H4 (cell line): ENCODE results near the gene BMP10. TPM values are rescaled to one million over a fixed set of nuclear protein-coding genes. Genes with fewer than 3 reads are reported as not detected.
"Not testable (repeated sequence)": the region's sequence is repeated elsewhere in the genome, so short reads cannot be mapped to it uniquely, and the experiment has no call there.

Source experiments
- DNase-seq: peaks from one replicate; pipeline ENCODE4 v3.0.0-alpha.2; 2015; ENCODE audit warnings: low spot score
- total RNA-seq: library from RNA; depleted of rRNA; stranded (reverse); fragments of >200 nt; shearing (Covaris generic); gene quantifications from 2 replicates; pipeline ENCODE4 v1.2.3, GENCODE V29; 2014

BMP10 gene
- total RNA-seq, 1 experiment from 2014 or later = not detected

DNA sequence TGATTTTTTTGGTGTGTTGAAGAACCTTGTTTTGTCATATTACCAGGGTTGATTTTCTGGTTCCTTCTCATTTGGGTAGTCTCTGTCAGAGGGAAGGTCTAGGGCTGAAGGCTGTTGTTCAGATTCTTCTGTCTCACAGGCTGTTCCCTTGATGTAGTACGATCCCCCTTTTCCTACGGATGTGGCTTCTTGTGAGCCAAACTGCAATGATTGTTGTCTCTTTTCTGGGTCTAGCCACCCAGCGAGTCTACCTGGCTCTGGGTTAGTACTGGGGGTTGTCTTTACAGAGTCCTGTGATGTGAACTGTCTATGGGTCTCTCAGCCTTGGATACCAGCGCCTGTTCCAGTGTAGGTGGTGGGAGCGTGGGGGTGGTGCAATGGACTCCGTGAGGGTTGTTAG lies 24.8 kb upstream of the BMP10 start:
- DNase-seq = not testable (repeated sequence)

DNA sequence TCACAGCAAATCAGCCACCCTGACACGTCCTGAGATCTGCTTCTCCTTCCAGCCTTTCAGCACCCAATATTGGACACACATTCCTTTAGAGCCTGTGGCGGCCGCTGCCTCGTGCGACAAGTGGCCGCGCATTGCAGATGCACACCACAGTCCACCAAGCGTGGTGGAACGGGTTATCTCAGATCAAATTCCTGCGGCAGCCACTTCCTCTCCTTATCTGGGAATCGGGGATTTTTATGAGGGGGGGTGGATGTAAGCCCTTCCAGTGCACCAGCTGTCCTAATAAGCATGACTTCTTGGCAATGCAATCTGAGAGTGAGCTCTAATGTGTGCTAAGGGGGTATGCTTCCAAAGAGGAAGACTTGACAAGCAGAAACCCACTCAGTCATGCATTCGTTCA lies 18.3 kb upstream of the BMP10 start:
- peak; percentile 43 for DNase-seq

DNA sequence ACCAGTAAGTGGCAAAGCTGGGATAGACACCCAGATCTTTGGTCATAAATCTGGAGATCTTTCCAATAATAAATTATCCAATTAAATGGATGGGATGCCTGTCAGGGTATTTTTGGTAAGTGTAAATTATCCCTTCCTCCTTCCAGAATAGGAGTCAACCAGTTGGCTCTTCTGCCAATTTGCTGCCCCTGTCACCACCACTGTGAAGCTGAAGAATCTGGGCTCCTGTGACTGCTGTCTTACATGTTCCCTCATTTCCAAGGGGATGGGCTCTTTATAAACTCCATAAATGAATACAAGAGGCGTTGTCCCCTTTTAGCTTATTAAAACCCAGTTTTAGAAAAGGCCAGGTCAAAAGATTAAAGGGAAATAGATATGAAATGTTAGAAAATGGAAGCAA lies 17.8 kb upstream of the BMP10 start:
- no peak for DNase-seq

DNA sequence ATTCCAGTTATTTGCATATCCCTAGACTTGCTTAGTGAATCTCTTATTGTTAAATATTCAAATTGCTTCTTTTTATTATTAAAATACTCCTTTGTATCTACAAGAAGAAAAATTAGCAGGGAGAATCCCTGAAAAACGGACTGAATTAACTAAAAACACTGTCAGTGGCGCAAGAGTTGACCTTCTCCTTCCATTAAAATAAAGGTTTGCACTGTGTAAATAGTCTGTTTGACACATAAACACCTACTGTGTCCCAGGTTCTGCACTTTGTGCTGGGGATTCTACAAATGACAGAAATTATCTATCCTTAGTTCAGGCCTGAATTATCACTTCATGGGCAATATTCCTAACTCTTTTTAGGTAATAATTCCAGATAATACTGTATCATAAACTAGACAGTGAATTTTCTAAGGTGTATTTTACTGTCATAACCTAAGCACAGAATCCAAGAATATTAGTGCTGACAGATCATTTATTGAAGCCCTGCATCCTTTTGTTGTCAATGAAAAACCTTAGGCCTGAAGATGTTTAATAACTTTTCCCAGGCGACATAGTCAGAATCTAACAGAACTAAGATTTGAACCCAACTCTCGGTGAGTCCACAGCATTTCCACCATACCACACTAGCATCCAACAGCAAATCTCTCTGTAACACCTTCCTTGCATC lies 17.0 kb upstream of the BMP10 start:
- no peak for DNase-seq

DNA sequence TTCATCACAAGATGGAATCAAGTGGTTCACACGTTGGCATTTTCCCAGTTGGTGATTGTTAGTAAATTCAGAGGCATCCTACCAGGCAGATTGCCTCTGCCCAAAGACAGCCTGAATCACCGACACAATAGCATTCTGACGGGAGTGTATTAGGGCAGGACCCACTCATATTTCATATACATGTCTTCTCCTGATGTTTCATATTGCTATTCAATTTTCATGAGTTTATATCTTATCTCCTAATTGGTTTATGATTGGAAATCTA lies 14.5 kb upstream of the BMP10 start:
- no peak for DNase-seq

DNA sequence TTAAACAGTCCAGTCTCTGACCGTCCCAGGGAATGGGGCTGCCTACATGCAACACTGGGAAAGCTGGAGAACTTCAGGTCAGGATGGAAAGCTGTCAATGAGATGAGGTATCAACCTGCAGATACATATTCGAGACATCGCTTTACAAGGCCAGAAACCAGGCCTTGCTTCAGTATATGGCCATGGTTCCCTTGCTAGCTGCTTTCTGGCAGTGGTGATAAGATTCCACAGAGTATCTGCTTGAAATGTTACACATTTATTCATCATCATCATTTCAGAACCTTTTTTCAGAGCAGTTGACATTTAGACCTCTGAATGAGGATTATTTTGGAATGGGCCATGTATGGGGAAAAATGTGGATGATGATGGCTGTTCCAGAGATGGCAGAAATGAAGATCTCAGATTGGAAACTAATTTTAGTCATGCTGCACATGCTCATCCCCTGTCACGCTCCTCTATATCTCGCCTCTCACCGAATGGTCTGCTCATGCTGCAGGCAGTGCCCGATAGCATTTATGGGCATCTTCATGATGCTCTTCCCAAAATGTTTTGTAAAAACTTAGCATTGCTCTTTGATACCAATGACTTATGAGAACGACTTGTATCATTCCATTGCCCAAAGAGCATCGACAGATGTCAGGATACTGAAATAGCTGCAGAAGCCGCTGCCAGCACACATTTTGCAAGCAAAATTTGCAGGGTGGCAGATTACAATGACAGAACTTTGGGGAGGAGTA lies 14.0 kb upstream of the BMP10 start:
- DNase-seq = no peak

DNA sequence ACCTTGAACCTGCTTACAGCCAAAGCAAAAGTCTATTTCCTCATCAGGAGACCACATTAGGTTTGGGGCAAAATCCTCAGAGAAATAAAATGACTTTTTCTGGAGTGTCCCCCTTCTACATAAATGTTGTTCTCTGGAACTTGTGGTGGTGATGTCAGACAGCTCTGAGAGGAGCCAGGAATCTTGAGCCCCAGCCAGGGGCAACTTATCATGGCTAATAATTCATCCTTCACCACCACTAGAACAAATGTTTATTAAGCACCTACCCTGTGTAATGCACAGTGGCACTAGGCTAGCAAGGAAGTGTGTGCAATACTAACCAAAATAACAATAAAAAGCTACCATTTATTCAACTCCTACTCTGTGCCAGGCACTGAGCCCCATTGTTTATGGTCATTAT lies 9.0 kb upstream of the BMP10 start:
- no peak for DNase-seq

DNA sequence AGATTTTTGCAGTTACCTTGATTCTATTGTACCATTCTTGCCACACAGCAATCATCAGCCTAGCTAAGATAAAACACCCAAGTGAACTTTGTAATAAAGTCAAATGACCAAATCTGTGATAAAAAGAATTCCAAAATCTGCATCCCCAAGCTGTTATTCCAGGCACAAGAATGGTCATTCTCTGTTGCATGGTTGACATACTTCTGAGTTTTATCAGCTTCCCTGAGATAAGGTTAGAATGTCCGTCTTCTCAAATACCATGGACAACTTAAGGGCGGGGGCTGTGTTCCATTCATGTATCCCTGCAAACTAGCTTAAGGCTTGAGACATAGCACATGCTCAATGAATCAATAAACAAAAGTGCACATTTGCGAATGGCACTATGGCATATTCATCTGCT lies 8.1 kb upstream of the BMP10 start:
- DNase-seq = no peak

DNA sequence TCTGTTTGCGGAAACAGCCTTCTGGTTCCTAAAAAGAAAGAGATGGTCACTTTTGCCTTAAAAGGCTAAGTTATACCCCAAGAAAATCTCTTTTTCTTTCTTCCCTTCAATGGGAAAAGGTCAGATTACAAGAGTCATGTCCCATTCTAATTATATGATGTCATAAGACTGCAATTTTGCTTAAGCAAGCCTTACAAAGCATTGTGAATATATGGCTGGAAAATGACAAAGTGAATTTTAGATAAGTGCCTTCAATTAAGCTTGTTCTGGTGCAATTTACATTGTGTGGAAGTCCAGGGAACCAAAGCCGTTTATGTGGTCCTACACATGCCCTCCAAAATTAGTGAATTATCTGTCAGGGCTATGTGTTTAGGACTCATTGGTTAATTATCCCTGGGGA lies 7.6 kb upstream of the BMP10 start:
- peak; percentile 12 for DNase-seq

DNA sequence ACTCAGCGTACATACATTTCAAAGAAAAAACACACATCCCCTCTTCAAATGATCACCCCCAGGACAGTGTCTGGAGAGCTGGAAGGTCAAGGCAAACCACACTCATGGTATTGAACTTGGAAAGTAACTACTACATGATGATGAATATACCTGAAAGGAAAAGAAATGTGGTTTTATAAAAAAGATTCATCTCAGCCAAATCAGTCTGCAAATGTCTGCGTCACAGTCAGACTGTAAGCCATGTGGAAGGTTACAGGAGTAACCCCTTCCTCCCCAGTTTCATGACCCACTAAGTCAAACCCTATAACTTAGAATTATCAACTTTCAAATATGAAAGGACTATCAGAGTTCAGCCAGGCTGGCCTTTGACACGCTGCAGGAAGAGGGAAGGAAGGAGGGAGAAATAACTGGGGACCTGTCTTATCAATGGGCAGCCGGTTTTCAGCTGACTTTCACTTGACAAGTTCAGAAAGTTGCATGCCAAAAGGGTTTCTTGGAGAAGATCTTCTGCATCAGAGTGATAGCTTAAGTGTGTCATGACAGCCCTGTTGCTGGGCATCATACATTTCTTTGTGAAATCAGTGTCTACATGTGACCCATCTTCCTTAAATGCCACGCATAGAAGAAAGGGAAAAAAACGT lies 7.0 kb upstream of the BMP10 start:
- no peak for DNase-seq

DNA sequence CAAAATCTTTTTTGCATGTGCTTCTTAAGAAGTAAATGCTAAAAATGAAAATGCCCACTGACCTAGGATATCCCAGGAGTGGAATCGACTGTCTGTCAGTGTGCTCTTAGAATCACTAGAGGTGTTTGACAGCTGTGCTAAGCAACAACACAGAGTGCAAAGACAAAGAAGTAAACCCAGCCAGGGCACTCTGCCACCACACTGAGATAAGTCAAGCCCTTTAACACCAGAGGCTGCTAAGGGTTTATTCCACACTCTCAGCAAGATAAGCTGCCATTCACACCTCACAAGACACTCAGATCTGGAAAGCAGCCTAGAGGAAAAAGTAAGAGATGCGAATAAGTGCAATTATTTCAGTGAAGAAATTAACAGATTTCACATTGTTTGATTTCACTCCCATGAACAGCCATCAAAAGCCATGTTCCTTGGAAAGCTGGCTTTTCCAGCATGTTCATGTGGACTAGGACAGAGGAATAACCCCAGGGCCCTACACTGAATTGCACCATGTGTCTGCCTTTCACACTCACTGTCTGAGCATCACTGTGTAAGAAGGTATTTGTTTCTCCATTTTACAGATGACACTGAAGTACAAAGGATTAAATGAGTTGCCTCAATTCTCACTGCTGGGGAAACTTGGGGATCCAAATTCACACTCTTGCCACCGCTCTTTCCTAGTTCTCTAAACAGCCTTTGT lies 6.0 kb upstream of the BMP10 start:
- DNase-seq = no peak

DNA sequence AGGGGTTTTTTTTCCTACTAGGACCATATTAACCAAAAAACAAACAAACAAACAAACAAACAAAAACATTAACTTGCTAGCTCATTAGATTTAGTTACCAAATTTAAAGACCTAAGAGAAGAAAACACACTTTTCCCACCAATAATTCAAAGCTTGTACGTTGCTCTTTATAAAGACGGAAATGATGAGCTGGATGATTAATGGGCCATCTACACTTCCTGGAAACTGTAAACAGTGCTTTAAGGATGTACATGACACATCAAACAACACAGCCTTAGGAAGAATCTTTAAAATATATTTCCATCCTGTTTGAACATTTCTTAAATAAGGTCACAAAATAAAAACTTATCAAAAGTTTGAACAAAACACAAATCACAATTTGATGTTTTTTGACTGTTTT lies 982 bp downstream of the BMP10 start:
- DNase-seq = no peak

DNA sequence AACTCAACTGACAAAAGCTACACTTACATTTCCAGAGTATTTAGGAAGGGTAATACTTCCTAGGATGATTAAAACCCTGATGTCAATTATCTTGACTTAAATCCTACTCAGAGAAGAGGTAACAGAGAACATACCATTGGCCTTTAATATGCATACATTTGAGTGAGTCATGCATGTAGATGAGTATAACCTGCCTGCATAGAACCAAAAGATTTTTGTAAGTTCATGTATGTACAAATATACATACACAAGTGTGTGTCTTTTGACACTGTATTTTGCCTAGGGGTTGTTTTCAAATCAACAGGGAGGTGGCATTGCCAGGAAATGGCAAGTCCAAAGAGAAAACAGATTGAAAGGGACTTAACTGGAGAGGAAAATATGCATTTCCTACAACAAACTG lies 6.1 kb downstream of the BMP10 start:
- DNase-seq = no peak

DNA sequence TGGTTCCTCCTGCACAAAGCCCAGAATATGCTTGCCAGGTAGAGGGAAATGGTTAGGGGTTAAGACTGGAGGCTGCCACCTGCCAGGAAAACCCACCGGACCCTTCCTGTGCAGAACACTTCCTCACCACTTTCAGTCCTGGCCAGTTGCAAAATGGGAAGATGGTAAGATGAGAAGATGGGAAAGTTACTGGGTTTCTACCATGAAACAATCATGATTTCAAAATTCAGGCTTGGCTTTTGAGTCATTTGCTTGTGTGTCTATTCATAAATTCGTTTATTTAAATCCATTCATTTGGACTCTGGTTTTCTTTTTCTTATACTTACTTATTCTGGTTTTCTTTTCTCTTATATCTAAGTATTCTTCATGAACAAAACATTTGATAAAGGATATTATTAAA lies 7.2 kb downstream of the BMP10 start:
- no peak for DNase-seq

DNA sequence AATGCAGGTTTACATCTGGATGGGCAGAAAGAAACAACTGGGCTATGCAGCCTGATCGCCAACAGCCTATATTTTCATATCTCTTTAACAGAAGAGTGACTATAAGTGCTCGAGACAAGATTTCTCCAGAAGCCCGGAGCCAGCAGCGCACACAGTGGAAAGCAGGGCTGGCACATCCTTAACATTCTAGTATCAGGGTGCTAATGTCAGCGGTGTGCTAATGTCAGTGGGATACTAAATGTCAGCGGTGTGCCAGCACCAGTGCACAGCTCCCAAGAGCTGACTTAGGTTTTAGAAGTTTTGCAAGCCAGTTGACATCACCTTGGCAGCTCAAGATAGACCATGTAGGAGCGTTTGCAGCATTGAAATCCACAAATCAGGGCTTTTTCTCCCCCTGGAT lies 8.3 kb downstream of the BMP10 start:
- no peak for DNase-seq

DNA sequence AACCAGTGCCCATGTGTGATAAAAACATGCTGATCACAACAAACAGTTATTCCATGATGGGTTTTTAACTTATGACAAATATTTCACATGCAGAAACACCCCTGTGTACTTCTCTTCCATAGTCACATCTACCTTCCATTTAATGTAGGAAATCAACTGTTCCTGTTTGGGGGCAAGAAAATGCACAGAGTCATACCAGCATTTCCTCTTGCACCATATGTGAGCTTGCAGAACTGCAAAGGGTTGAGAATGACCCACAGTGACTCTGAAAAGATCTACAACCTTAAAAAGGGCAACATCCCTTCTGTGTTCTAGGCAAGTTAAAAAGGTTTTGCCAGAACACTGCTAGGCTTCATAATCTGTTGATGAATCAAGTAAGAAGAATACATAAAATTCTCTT lies 9.9 kb downstream of the BMP10 start:
- no peak for DNase-seq

DNA sequence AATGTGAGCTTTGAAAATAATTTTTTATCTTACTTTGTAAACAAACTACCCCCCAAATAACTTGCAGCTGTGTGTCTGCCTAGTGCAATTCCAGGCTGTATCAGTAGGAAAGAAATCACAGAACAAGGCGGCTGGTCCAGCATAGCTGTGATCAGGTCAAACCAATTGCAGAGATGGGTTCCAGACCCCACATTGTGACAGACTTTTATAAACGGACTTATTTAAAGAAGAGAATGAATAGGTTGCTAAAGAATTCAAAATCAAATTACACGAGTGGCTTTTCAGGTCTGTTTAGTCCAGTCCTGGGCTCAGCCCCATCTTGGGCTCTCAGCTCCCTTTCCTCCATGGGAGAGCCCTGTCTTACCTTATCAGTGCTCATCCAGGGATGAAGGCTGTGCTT lies 11.1 kb downstream of the BMP10 start:
- DNase-seq = no peak

DNA sequence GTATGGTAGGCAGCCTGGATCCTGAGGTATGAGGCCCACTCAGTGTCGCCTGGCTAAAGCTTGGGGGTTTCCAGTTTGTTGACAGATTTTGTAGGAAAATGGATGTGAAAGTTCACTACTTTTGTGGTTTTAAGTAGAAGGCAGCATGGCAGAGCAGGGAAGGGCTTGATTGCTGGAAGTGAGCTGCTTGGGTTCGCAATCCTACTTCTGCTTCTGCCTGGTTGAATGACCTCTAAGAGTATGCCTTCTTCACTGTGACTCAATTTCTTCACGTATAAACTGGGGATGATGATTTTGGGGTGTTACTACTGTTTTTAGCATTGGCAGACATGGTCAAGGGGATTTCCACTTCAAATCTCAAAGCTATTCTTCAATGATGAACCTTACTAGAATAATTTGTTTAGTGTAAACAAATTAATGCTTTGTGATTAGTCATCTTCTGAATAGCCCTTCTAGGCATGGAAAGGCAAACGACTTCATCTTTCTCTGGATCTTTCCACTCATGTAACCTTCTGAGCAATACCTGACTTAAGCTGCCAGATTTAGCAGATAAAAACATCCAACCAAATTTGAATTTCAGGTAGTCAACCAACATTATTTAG lies 13.2 kb downstream of the BMP10 start:
- DNase-seq = no peak

DNA sequence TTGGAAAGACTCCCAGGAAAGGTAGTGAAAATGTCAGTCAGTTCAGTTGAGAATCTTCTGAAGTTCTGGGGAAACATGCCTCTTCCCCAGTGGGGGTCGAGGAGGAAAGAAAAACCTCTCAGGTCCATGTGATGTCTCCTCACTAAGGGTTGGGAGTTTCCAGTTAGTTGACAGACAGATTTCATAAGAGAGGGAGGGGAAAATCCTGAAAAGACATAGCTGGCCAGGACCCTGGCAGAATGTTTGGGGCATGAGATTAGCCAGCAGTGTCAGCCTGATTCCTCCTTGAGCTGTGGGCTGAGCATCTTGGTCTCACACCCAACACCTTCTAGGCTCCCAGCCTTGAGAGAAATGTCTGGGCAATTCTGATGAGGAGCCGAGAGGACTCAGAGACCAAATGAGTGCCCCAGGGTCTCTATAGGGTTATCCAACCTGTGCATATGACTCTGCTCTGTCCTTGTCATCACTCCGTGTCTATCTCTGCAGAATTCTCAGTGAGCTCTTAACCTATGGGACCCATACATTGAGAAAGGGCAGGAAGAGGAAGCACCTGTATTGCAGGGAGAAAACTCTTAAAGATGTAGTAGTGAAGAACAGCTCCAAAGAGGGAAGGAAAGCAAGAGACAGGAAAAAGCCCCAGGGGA lies 13.9 kb downstream of the BMP10 start:
- DNase-seq = no peak

DNA sequence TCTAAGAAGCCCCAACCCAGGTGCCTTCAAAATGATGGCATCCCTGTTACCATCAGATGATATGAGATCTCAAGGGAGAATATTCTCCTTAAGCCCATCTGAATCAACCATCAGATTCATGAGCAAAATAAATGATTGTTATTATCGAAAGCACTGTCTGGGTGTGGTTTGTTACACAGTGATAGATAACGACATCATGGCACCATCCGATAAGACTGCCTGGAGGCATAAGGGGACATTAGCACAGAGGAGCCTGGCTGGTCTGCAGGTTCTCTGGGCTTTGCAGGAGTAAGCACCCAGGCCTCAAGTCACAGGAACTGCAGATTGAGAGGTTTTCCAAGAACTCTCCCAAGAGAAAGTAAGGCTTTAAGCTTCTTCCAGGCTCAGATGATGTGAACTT lies 15.6 kb downstream of the BMP10 start:
- DNase-seq = no peak

DNA sequence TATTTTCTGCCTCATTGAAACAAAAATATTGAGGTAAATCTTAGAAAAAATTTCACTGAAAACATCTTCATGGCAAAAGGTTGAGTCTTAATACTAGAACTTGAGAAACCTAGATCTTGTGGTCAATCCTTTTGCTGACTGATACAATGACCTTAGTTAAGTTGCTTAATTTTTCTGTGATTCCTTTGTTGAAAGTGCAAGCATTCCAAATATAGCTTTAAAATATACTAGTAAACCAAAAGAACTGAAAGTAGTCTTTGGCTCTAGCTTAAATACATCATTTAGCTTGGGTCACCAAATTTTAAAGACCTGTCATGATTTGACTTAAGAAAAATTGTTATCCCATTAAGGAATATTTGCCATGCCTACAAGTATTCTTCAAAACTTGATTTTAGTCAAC lies 16.7 kb downstream of the BMP10 start:
- no peak for DNase-seq

DNA sequence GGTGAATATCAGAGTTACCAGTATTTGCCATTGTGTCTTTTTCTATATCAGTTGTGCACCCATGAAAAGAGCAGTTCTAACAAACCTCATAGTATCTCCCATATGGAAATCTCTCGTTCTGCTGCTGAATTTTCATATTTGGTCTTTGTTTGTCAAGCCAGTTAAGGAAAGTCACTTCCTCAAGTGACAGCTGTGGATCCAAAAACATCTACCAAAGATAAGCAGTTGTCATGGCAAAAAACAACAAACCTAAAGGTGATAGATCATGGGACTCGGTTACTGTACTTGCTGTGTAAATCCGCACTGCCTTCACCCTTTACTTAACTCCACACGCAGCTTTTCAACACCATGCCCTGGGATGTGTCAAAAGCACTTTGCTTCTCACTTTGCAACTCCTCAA lies 17.3 kb downstream of the BMP10 start:
- DNase-seq = no peak
